GM06990 (cell line): ENCODE data around the gene PVALB.

ENCODE experiments used
- DNase-seq: peaks from one replicate; pipeline ENCODE4 v3.0.0-alpha.2; 2011; ENCODE audit not compliant: insufficient read length; ENCODE audit errors: extremely low read depth
- H3K27me3 ChIP-seq: replicated peaks from 2 replicates; pipeline ENCODE4 v1.6.0; 2011; ENCODE audit warnings: low read length; ENCODE audit not compliant: control insufficient read depth, insufficient read depth
- H3K36me3 ChIP-seq: 2 replicates; pipeline ENCODE4 v1.5.1; 2011; ENCODE audit warnings: low read length; ENCODE audit not compliant: control insufficient read depth, insufficient read depth
- H3K4me3 ChIP-seq: replicated peaks from 2 replicates; pipeline ENCODE4 v1.5.1; 2011; ENCODE audit warnings: low read depth, mild to moderate bottlenecking, control low read depth, low read length
- TF ChIP-seq, protein P1 (sequence below): IDR thresholded peaks from 2 replicates; pipeline ENCODE4 v1.5.1; 2011; ENCODE audit warnings: low read length, control low read depth, mild to moderate bottlenecking, inconsistent platforms; ENCODE audit not compliant: insufficient read depth, poor library complexity, severe bottlenecking

PVALB gene

DNA sequence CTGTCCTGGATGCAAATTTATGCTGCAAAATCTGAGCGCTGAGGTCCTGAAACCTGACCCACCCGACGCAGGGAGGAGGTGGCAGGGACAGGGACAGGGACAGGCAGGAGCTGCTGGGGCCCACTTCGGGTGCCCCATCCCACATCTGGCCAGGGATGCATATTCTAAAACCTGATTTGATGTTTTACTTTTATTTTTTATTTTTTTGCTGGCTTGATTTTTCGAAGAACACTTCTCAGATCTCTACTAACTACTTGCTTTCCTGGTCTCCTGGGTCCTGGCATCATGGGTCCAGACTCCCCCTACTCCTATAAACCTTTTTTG is 652 bp upstream of the PVALB start:
- TF ChIP-seq, protein P1, sequence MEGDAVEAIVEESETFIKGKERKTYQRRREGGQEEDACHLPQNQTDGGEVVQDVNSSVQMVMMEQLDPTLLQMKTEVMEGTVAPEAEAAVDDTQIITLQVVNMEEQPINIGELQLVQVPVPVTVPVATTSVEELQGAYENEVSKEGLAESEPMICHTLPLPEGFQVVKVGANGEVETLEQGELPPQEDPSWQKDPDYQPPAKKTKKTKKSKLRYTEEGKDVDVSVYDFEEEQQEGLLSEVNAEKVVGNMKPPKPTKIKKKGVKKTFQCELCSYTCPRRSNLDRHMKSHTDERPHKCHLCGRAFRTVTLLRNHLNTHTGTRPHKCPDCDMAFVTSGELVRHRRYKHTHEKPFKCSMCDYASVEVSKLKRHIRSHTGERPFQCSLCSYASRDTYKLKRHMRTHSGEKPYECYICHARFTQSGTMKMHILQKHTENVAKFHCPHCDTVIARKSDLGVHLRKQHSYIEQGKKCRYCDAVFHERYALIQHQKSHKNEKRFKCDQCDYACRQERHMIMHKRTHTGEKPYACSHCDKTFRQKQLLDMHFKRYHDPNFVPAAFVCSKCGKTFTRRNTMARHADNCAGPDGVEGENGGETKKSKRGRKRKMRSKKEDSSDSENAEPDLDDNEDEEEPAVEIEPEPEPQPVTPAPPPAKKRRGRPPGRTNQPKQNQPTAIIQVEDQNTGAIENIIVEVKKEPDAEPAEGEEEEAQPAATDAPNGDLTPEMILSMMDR: no peak
- DNase-seq: no peak
- Histone ChIP-seq H3K27me3 (no peaks in the 10 kb centered on the region; the same call in 1 of the 2 replicates), H3K4me3 (no peak overlapping the region), H3K36me3 (no peaks in the 10 kb centered on the region)

- peaks cover 1% of the 10 kb centered on the region; the same call in 1 of the 2 replicates for H3K27me3 ChIP-seq
- TF ChIP-seq, protein P1: no peak
- H3K4me3 ChIP-seq: no peak overlapping the region
- no peak for DNase-seq
- H3K36me3 ChIP-seq: no peaks in the 10 kb centered on the region
Observed at GRCh38 chr22:36816339-36816635, 548 bp downstream of the PVALB start.

DNA sequence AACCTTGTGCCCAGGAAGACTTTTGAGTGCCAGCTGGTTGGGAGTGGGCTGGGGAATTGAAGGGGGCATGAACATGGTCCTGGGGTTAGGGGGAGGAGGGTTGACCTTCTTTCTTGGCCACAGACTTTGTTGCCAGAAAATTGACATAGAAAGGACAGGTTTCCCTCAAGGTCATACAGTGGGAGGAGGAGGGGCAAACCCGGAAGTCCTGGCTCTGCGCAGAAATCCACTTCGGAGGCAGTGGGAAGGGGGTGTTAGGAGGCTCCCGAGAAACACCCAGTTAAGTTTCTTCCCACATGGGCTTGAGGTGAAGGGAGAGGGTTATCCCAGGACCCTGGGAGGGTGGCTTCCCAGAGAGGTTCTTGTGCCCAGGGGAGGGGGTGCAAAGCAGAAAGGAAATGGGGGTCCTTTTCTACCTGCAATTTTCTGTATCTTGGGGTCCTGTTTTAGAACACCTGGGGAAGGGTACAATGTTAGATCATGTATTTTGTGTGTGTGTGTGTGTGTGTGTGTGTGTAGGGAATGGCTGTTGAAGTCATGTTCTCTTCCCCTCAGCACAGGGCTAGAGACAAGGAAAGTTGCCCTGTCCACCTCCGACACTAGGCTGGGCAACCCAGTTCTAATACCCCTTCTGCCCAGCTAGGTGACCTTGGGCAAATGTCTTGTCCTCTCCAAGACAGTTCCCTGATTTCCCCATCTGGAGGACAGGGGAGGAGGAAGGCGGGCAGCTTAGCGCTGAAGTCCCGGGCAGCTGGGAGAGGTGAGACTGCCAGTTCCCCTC is 1.1 kb downstream of the PVALB start:
- DNase-seq: no peak
- Histone ChIP-seq H3K4me3 (no peak overlapping the region), H3K36me3 (no peaks in the 10 kb centered on the region), H3K27me3 (peaks cover 1% of the 10 kb centered on the region; the same call in 1 of the 2 replicates)
- TF ChIP-seq, protein P1: no peak

GRCh38 chr22:36814801-36815200 is 2.0 kb downstream of the PVALB start:
- Histone ChIP-seq H3K4me3 (no peak overlapping the region), H3K36me3 (no peaks in the 10 kb centered on the region), H3K27me3 (peaks cover 1% of the 10 kb centered on the region; the same call in 1 of the 2 replicates)
- TF ChIP-seq, protein P1: no peak
- DNase-seq: no peak

- no peak for DNase-seq
- Histone ChIP-seq H3K36me3 (no peaks in the 10 kb centered on the region), H3K4me3 (no peak overlapping the region), H3K27me3 (peaks cover 1% of the 10 kb centered on the region; the same call in 1 of the 2 replicates)
- TF ChIP-seq, protein P1: no peak
Observed at GRCh38 chr22:36811094-36811800, 5.6 kb downstream of the PVALB start.

DNA sequence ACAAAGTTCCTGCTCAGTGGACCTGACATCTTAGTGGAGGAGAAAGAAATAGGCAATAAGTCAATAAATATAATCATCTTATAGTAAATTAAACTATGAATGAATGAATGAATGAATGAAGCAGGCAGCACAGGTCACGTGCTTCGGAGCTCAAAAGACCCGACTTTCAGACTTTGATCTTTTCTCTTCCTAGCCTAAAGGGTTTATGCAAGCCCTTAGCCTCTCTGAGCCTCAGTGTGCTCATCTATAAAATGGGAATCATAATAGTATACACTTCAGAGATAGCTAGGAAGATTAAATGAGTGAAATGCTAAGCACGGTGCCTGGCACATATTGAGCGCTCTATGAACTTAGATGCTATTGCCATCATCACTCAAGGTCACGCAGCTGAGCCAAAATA is 7.5 kb downstream of the PVALB start:
- peaks cover 1% of the 10 kb centered on the region; the same call in 1 of the 2 replicates for H3K27me3 ChIP-seq
- TF ChIP-seq, protein P1: no peak
- no peaks in the 10 kb centered on the region for H3K36me3 ChIP-seq
- H3K4me3 ChIP-seq: no peak overlapping the region
- DNase-seq: no peak
